ENCODE results near the gene VRK2. TPM values are rescaled to one million over a fixed set of nuclear protein-coding genes. Genes with fewer than 3 reads are reported as not detected.

VRK2 gene
- total and polyA plus RNA-seq, 9 donors, result 7.3 to 19.8 (median 16.3) TPM

- no peak for DNase-seq
- intact Hi-C loops (cut with DNase I), result no loop called here
- no peaks in the 10 kb centered on the region for H3K27me3 ChIP-seq
- H3K27ac ChIP-seq, result no peak overlapping the region
- H3K4me3 ChIP-seq, result no peak overlapping the region
- TF ChIP-seq POLR2A (IDR thresholded peaks at IDR 0.05), result no peak
- no peak for TF ChIP-seq EP300 (IDR thresholded peaks at IDR 0.05)
- TF ChIP-seq CTCF (IDR thresholded peaks at IDR 0.05), result no peak
- 88 to 92% (median 92%) methylated on average over 6 of the region's 6 CpGs for WGBS, 3 donors
- no peaks in the 10 kb centered on the region for H3K9me3 ChIP-seq
- H3K36me3 ChIP-seq, result no peaks in the 10 kb centered on the region
- no peaks in the 10 kb centered on the region for H3K4me1 ChIP-seq (ENCODE audit: insufficient read depth)
Measured at GRCh38 chr2:58204195-58204959, 157.8 kb downstream of the VRK2 start.

GRCh38 chr2:58206785-58207184 is 160.2 kb downstream of the VRK2 start:
- Histone ChIP-seq H3K9me3 (peaks cover 0 to 3% of the 10 kb centered on the region in 2 donors), H3K27me3 (no peaks in the 10 kb centered on the region), H3K4me3 (no peak overlapping the region), H3K4me1 (ENCODE audit: insufficient read depth) (no peaks in the 10 kb centered on the region), H3K27ac (no peak overlapping the region), H3K36me3 (no peaks in the 10 kb centered on the region)
- intact Hi-C loops (cut with DNase I), result no loop called here
- DNase-seq, result no peak
- TF ChIP-seq CTCF (IDR thresholded peaks at IDR 0.05), result no peak
- no peak for TF ChIP-seq POLR2A (IDR thresholded peaks at IDR 0.05)
- TF ChIP-seq EP300 (IDR thresholded peaks at IDR 0.05), result no peak
- WGBS, 3 donors, result 93 to 100% (median 95%) methylated on average over 1 of the region's 1 CpG

GRCh38 chr2:58207189-58207588 is 160.6 kb downstream of the VRK2 start:
- Histone ChIP-seq H3K36me3 (no peaks in the 10 kb centered on the region), H3K27ac (no peak overlapping the region), H3K4me3 (no peak overlapping the region), H3K4me1 (ENCODE audit: insufficient read depth) (no peaks in the 10 kb centered on the region), H3K27me3 (no peaks in the 10 kb centered on the region), H3K9me3 (peaks cover 0 to 3% of the 10 kb centered on the region in 2 donors)
- no peak for DNase-seq
- TF ChIP-seq POLR2A (IDR thresholded peaks at IDR 0.05), result no peak
- no peak for TF ChIP-seq EP300 (IDR thresholded peaks at IDR 0.05)
- no peak for TF ChIP-seq CTCF (IDR thresholded peaks at IDR 0.05)
- WGBS, 3 donors, result 85 to 92% (median 86%) methylated on average over 3 of the region's 3 CpGs
- intact Hi-C loops (cut with DNase I), result no loop called here

Other genes with a start within 250 kb of the VRK2 start
- 10 to 100 TPM; 33.4 to 79.2 (median 42.6) TPM for gene FANCL, start 194.5 kb downstream of the VRK2 start, total RNA-seq
- gene FANCL, start 194.5 kb downstream of the VRK2 start, polyA plus RNA-seq, result 10 to 100 TPM; 18.8 to 20.0 TPM